Amniotic epithelial cell (primary cell): Measurements from ENCODE around the gene CLEC7A.
A peak's percentile ranks its signal among the peaks of the same experiment; 100 is the strongest.

Source experiments
- DNase-seq: peaks from one replicate; pipeline ENCODE4 v3.0.0-alpha.2; 2010; ENCODE audit warnings: low read depth

Gene CLEC7A

DNA sequence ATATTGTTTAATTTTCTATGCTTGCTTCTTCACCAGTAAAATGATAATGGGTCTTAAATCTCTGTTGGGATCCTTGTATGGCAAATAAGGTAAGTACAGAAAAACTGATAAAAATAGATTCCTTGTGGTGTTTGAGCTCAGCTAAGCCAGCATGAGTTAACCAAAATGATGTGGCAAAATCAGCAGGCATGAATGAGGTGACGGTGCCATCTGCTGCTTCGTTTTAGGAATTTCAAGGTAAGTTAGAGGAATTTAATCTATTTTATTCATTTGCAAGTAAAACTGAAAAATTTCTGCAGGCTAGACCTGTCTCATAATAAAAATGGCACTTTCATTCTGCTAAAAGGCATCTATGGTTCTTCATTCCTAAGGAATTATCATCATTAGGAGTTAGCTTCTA lies 10.0 kb upstream of the CLEC7A start:
- peak; percentile 67 for DNase-seq

DNA sequence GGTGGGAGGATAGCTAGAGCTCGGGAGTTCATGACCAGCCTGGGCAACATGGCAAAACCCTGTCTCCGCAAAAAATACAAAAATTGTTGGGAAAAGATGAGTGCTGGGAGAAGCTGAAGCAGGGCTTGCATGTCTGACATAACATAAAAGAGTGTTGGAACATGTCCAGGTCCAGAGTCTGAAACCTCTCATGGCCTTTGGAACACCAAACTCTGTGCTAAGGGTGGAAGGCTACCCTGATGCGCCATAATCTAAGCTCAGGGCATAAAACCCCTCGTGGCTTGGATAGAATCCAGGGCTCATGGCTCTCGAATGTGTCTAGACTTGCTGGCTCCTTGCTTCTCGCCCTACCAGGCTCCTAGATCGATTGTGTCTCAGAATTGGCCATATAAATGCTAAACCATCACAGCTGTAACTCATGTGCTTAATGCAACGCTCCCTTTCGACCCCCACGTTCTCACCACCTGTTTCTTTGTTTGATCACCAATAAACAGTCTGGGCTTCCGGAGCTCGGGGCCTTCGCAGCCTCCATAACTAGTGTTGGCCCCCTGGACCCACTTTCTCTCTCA lies 6.7 kb upstream of the CLEC7A start:
- DNase-seq = no peak

DNA sequence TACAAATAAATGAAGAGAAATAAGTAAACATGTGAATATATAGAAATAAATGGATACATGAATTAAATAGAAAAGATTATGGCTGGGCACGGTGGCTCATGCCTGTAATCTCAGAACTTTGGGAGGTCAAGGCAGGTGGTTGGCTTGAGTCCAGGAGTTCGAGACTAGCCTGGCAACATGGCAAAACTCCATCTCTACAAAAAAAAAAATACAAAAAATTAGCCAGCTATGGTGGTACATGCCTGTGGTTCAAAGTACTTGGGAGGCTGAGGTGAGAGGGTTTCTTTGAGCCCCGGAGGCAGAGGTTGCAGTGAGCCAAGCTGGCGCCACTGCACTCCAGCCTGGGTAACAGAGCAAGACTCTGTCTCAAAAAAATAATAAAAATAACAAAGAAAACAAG lies 5.1 kb upstream of the CLEC7A start:
- DNase-seq = no peak

DNA sequence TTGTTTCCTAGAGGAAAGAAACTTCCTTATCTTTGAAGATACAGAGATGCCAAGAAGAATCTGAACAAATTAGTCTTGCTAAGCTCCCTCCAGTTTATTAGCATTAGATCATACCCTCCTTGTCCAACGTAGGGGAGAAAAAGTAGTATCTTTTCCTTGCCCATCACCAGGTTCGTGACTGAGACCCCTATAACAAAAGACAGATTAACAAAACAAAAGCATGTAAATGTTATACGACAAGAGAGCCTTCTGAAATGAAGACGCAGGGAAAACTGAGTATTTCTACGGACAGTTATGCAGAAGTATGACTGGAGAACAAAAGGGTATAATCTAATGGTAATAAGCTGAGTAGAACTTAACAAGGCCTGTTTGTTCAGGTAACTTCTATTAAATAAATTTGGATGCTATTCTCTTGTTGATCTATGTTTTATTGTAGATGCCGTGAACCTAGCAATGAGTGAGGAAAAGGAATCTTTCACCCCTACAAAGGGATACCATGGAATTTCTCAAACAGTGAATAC lies 2.9 kb upstream of the CLEC7A start:
- no peak for DNase-seq

DNA sequence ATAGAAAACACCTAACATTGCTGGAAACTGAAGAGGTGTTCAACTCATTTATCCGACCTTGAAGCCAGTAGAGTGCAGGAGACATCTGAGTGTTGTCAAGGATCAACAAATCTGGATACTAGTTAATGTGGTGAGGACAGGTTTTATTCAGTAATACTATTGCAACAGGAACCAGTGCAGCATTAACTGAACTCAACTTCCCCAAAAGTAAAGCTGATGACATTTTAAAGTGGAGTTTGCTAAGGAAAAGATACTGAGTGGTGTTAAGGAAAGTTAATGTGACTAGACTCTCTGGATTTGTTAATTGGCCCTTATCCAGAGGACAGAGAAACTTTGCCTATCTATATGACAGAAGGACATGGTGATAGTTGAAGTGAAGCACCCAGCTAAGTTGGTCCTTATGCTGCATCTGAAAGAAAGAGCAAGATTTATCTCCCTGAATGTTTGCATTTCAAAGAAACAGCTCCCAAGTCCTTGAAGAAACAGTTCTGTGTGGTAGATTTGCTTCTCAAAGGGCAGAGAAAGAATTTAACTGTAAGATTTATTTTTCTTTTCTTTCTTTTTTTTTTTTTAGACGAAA lies 1.2 kb upstream of the CLEC7A start:
- no peak for DNase-seq

DNA sequence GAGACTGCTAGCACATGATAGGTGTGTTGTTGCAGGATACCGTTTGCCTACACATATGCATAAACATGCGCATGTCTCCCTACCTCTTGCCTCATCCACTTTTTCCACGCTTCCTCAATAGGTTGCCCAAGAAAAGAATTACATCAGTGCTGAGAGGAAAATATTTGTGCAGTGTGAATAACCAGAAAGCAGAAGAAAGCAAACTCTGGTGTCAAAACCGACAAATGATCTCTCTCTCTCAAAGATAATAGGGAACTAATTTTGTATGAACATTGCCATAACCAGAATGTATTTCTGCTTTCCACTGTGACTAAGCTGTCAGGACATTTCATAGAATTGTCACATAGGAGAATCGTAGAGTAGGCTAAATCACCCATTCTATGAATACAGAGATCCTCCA lies 1.3 kb downstream of the CLEC7A start:
- peak; percentile 42 for DNase-seq

- no peak for DNase-seq
These were observed 3.6 kb downstream of the CLEC7A start for GRCh38 chr12:10126413-10126812.

DNA sequence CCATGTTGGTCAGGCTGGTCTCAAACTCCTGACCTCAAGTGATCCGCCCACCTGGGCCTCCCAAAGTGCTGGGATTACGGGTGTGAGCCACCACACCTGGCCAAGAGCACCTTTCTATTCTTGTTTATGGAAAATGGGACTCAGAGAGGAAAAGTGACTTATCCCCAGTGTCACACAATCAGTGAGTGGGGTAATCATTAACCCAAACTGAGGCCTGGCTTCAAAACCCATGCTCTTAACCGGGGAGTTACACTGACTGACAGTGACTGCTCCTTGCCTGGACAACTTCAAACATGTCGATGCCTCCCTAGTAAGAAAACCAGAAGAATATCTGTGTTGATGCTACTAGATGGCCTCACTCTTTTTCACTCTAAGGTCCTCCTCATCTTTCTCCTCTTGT lies 7.3 kb downstream of the CLEC7A start:
- DNase-seq = no peak

GRCh38 chr12:10121278-10121677 lies 8.7 kb downstream of the CLEC7A start:
- no peak for DNase-seq

DNA sequence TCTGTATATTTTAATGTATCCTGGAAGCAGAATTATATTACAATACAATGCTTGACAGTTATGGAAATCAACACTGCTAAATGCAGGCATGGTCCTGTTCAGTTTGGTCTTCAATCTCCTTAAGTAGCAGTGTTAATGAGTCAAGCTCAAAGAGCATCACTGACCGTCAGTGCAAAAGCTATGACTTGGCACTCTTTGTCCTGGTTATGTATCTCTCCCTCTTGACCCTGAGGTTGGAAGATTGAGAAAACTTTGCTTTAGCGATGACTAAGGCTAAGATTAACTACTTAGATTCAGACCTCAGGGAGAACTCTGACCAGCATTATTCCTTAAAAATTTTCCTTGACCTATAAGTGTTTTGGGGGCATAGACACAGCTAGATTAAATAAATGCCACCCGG lies 10.9 kb downstream of the CLEC7A start:
- peak; percentile 88 for DNase-seq

GRCh38 chr12:10115890-10116289 lies 14.1 kb downstream of the CLEC7A start:
- DNase-seq = no peak

GRCh38 chr12:10115311-10115710 lies 14.7 kb downstream of the CLEC7A start:
- no peak for DNase-seq

DNA sequence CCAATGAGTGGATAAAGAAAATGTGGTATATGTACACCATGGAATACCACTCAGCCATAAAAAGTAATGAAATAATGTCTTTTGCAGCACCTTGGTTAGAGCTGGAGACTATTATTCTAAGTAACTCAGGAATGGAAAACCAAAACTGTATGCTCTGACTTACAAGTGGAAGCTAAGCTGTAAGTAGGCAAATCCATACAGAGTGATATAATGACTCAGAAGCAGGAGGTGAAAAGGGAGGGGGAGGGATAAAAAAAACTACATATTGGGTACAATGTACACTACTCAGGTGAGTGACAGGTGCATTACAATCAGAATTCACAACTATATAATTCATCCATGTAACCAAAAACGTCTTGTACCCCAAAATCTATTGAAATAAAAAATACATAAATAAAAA lies 16.1 kb downstream of the CLEC7A start:
- no peak for DNase-seq

GRCh38 chr12:10113075-10113474 lies 16.9 kb downstream of the CLEC7A start:
- no peak for DNase-seq

- DNase-seq = no peak
These were observed 18.5 kb downstream of the CLEC7A start for GRCh38 chr12:10111451-10111850.

- DNase-seq = no peak
These were observed 19.6 kb downstream of the CLEC7A start for GRCh38 chr12:10110256-10110844.

DNA sequence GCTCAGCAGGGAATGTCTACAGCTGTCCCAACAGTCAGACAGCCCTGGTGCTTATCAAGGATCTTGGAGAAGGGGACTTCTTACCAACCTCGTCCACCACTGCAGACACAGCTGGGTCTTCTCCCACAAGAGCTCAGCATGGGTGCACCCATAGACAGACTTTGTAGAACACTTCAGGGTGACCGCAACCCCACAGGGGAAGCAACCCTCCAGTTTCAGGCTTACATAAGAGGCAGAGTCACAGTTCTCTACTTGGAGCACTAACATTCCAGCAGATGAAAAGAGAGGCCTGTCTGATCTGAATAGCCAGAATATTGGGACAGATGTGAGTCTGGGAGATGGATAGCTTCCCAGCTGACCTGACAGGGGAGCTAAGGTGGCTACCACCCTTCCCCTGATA lies 27.7 kb downstream of the CLEC7A start:
- no peak for DNase-seq

DNA sequence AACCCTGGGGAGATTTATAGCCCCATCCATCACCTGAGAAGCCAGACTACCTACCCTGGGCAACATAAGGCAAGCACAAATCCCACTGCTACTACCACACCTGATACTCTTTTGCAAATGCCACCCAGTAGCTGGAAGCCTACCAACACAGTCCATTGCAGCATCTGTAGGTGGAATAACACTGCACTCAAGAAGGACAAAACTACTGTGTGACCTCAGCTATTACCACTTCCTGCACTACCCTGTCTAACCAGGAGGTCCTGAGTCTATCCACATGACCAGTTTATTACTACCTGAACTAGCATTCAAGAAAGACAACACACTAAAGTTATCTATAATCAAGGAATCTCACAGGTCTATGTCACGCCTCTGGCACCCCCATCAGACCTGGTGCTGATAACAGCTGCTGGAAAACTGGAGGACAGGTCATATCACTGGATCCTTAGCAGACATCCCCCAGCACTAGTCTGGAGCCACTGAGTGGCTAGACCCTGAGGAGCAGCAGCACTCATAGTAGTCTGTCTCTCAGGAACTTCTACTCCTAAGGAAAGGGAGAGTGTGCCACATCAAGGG lies 28.3 kb downstream of the CLEC7A start:
- no peak for DNase-seq

DNA sequence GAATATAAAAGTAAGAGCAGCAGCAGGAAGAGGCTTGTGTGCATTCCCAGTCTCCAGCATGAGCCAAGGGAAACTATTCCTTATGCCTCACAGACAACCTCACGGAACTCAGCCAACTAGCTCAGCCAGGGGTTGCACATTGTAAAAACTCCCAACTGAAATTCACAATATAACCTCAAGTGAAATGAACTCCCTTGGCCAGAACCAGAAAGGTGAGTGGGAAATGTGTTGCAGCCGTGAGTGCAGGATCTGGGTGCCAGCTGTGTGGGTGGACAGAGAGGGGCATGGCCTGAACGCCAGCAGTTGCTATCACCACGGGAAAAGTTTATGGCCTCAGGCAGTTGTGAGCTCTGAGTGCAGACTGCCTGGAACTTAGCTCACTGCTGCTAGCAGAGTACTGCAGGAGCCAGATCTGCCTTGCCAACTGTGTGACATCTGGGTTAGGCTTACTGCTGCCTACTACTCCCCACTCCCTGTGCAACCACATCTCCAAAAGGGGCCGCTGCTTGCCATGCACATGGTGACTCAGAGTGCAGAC lies 28.9 kb downstream of the CLEC7A start:
- no peak for DNase-seq

DNA sequence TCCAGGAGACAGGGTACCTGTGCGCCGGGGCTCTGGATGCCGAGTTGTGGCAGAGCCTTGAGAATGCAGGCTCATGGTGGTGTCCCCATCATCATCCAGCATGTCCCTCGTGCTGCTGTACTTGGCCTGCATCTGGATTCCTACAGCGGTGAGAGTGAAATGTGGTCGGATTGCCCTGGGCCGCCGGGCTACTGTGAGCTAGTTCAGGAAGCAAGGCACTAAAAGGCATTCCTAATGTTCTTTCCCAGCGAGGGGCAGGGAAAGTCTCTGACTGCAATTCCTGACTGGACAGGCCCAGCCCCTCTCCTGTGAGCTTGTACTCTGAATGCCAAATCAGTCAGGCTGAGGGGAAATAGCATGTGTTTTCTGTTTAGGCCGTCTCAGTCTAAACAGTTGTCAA lies 31.2 kb downstream of the CLEC7A start, which contains the start of gene CLEC1A:
Gene CLEC1A (minus strand): TSS at position 195 of the 400 bp plus-strand sequence. CDS start 63 bp downstream, at position 132.
- no peak for DNase-seq

DNA sequence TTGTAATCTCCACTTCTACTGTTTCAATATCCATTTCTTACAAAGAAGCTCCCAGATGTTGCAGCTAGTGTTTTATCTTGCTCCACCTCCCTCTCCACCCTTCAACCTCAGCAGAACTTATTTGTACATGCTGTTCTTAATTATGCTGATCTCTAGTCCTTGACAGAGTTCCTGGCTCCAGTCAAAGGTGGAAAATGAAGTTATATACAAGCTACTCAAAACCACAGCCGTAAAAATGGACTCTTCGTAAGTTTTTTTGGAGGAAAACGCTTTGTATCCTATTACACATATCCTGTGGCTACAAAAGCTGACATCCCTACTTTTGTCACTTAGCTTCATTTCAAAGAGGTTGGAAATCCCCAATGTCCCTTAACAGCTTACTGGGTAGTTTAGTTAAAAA lies 32.5 kb downstream of the CLEC7A start:
- DNase-seq = no peak

- DNase-seq = no peak
These were observed 34.0 kb downstream of the CLEC7A start for GRCh38 chr12:10095971-10096370.
